HCT116 (cell line): ENCODE measurements around the gene DRC7.

Experiments used
- CBX3 ChIP-seq: IDR thresholded peaks from 2 replicates; pipeline ENCODE4 v1.6.1; 2012; ENCODE audit warnings: low read depth
- CEBPB ChIP-seq: IDR thresholded peaks from 2 replicates; pipeline ENCODE4 v1.6.1; 2012; ENCODE audit warnings: low read depth
- EGR1 ChIP-seq: IDR thresholded peaks from 2 replicates; pipeline ENCODE4 v1.6.1; 2012; ENCODE audit warnings: low read depth
- EZH2 ChIP-seq: fragments of 200-600 bp; sonication (generic); IDR thresholded peaks from 2 replicates; pipeline ENCODE4 v1.6.1; 2017; ENCODE audit warnings: antibody characterized with exemption, mixed run types
- JUND ChIP-seq: IDR thresholded peaks from 2 replicates; pipeline ENCODE4 v1.6.1; 2012
- MAX ChIP-seq: IDR thresholded peaks from 2 replicates; pipeline ENCODE4 v1.6.1; 2012
- POLR2A ChIP-seq: IDR thresholded peaks from 2 replicates; pipeline ENCODE4 v1.7.0; 2011; ENCODE audit warnings: borderline replicate concordance; ENCODE audit not compliant: insufficient read depth, insufficient read length; ENCODE audit errors: extremely low read depth
- POLR2AphosphoS5 ChIP-seq: IDR thresholded peaks from 2 replicates; pipeline ENCODE4 v1.6.1; 2011; ENCODE audit warnings: mild to moderate bottlenecking, low read depth, low read length, moderate library complexity
- SIN3A ChIP-seq: IDR thresholded peaks from 2 replicates; pipeline ENCODE4 v1.6.1; 2012; ENCODE audit warnings: low read depth
- SP1 ChIP-seq: IDR thresholded peaks from 2 replicates; pipeline ENCODE4 v1.6.1; 2012; ENCODE audit warnings: low read depth
- YY1 ChIP-seq: IDR thresholded peaks from 2 replicates; pipeline ENCODE4 v1.6.1; 2011; ENCODE audit warnings: low read length, low read depth, moderate library complexity, mild to moderate bottlenecking; ENCODE audit not compliant: insufficient replicate concordance; ENCODE audit errors: extremely low read depth
- TF ChIP-seq, protein P1 (sequence below), 3 experiments: fragments of 200-600 bp in 1 of 3; sonication (generic) in 1 of 3; IDR thresholded peaks in 2 of 3; conservative IDR thresholded peaks in 1 of 3; 2 replicates each; pipeline ENCODE4 v1.5.1; 2012 to 2017; ENCODE audit warnings: low read depth in 2 of 3, low read length in 2 of 3, antibody characterized with exemption in 1 of 3, borderline replicate concordance in 1 of 3, control low read depth in 1 of 3, mild to moderate bottlenecking in 1 of 3, mixed read lengths in 1 of 3, mixed run types in 1 of 3, moderate library complexity in 1 of 3; ENCODE audit not compliant: insufficient read depth in 1 of 3
- TF ChIP-seq, protein P2 (sequence below): IDR thresholded peaks from 2 replicates; pipeline ENCODE4 v1.6.1; 2012
- TF ChIP-seq, protein P3 (sequence below): IDR thresholded peaks from 2 replicates; pipeline ENCODE4 v1.6.1; 2011; ENCODE audit warnings: mild to moderate bottlenecking, low read length, moderate library complexity; ENCODE audit not compliant: insufficient replicate concordance; ENCODE audit errors: extremely low read depth

- TF ChIP-seq EZH2 = no peak
- TF ChIP-seq, protein P1, sequence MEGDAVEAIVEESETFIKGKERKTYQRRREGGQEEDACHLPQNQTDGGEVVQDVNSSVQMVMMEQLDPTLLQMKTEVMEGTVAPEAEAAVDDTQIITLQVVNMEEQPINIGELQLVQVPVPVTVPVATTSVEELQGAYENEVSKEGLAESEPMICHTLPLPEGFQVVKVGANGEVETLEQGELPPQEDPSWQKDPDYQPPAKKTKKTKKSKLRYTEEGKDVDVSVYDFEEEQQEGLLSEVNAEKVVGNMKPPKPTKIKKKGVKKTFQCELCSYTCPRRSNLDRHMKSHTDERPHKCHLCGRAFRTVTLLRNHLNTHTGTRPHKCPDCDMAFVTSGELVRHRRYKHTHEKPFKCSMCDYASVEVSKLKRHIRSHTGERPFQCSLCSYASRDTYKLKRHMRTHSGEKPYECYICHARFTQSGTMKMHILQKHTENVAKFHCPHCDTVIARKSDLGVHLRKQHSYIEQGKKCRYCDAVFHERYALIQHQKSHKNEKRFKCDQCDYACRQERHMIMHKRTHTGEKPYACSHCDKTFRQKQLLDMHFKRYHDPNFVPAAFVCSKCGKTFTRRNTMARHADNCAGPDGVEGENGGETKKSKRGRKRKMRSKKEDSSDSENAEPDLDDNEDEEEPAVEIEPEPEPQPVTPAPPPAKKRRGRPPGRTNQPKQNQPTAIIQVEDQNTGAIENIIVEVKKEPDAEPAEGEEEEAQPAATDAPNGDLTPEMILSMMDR (IDR thresholded peaks at IDR 0.05 in 2 of 3, conservative IDR thresholded peaks at IDR 0.05 in 1 of 3; ENCODE audit: borderline replicate concordance in 1 of 3, insufficient read depth in 1 of 3, low read depth in 2 of 3, low read length in 2 of 3) = no peak
- TF ChIP-seq MAX = no peak
- TF ChIP-seq POLR2A = no peak
- no peak for TF ChIP-seq EGR1
- TF ChIP-seq CBX3 = no peak
- no peak for TF ChIP-seq YY1
- TF ChIP-seq CEBPB = no peak
- TF ChIP-seq SIN3A = no peak
- TF ChIP-seq, protein P2, sequence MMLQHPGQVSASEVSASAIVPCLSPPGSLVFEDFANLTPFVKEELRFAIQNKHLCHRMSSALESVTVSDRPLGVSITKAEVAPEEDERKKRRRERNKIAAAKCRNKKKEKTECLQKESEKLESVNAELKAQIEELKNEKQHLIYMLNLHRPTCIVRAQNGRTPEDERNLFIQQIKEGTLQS = no peak
- no peak for TF ChIP-seq JUND
- TF ChIP-seq POLR2AphosphoS5 = no peak
- TF ChIP-seq SP1 = no peak
- TF ChIP-seq, protein P3, sequence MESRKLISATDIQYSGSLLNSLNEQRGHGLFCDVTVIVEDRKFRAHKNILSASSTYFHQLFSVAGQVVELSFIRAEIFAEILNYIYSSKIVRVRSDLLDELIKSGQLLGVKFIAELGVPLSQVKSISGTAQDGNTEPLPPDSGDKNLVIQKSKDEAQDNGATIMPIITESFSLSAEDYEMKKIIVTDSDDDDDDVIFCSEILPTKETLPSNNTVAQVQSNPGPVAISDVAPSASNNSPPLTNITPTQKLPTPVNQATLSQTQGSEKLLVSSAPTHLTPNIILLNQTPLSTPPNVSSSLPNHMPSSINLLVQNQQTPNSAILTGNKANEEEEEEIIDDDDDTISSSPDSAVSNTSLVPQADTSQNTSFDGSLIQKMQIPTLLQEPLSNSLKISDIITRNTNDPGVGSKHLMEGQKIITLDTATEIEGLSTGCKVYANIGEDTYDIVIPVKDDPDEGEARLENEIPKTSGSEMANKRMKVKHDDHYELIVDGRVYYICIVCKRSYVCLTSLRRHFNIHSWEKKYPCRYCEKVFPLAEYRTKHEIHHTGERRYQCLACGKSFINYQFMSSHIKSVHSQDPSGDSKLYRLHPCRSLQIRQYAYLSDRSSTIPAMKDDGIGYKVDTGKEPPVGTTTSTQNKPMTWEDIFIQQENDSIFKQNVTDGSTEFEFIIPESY = no peak
Observed at GRCh38 chr16:57687363-57687929, 7.2 kb upstream of the DRC7 start.
